ENCODE results near the gene UGGT1.

- TF ChIP-seq CTCF (IDR thresholded peaks at IDR 0.05), result no peak
- TF ChIP-seq POLR2A (IDR thresholded peaks at IDR 0.05), result no peak
Measured at GRCh38 chr2:128219891-128220290, 128.9 kb downstream of the UGGT1 start.
